Lower leg skin (tissue), 4 donors: Measurements from ENCODE around the gene CA14. TPM values are rescaled to one million over a fixed set of nuclear protein-coding genes. Genes with fewer than 3 reads are reported as not detected.

Experiments
- DNase-seq, 2 donors: peaks; one replicate each; pipeline ENCODE4 v3.0.0-alpha.2; 2019; ENCODE audit warnings: low spot score in 2 of 2
- H3K4me3 ChIP-seq: fragments of 200-600 bp; sonication (generic); 2 replicates; pipeline ENCODE4 v1.5.1; 2017; ENCODE audit warnings: mild to moderate bottlenecking, low read depth; ENCODE audit not compliant: poor library complexity, severe bottlenecking
- POLR2A ChIP-seq, 2 donors: fragments of 450-650 bp; IDR thresholded peaks; one replicate each; pipeline ENCODE4 v1.6.1; 2016 to 2017; ENCODE audit warnings: antibody characterized with exemption in 2 of 2, mild to moderate bottlenecking in 1 of 2, moderate library complexity in 1 of 2
- WGBS, 2 donors: methylation state at CpG; one replicate each; pipeline ENCODE4 v1.1.5; 2018; 5-methylcytosine and 5-hydroxymethylcytosine counted together
- intact Hi-C: fragments of 100-400 bp; cut with DNase I; formaldehyde crosslinking; loops from one replicate; pipeline ENCODE4 v1.15.0; 2023; ENCODE audit warnings: low total_unique reads
- total RNA-seq, 4 donors: library from RNA; depleted of rRNA; stranded (reverse); fragments of >200 nt; gene quantifications; one replicate each; pipeline ENCODE4 v1.1.0, GENCODE V29; 2016
- TF ChIP-seq, protein P1 (sequence below), 3 donors: fragments of 450-650 bp; IDR thresholded peaks; one replicate each; pipeline ENCODE4 v1.5.1; 2016; ENCODE audit warnings: antibody characterized with exemption in 3 of 3, mild to moderate bottlenecking in 3 of 3, moderate library complexity in 2 of 3

The CA14 gene
- total RNA-seq, 4 donors from 2014 or later: 0.30 to 1.8 (median 0.51) TPM

DNA sequence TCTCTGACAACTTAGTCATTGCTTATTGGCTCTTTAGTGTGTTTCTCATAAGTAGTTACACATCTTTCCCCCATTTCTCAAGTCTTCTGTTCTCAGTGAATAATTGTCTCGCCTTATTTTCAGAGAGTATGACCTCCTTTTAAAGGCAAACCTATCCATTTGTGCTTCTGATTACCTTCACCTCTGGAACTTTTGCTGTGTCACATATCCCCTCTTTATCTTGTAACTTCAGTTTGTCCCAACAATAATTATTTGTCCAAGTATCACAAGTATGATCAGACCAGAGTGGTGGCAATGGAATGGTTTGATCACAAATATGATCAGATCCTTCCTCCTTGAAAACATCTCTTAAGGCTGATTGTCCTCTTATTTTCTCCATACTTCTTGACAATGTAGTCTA is 30.8 kb downstream of the CA14 start:
- WGBS, 2 donors: 84 to 97% methylated on average over 1 of the region's 1 CpG
- intact Hi-C loops: no loop called here
- H3K4me3 ChIP-seq: no peak overlapping the region
- TF ChIP-seq, protein P1, sequence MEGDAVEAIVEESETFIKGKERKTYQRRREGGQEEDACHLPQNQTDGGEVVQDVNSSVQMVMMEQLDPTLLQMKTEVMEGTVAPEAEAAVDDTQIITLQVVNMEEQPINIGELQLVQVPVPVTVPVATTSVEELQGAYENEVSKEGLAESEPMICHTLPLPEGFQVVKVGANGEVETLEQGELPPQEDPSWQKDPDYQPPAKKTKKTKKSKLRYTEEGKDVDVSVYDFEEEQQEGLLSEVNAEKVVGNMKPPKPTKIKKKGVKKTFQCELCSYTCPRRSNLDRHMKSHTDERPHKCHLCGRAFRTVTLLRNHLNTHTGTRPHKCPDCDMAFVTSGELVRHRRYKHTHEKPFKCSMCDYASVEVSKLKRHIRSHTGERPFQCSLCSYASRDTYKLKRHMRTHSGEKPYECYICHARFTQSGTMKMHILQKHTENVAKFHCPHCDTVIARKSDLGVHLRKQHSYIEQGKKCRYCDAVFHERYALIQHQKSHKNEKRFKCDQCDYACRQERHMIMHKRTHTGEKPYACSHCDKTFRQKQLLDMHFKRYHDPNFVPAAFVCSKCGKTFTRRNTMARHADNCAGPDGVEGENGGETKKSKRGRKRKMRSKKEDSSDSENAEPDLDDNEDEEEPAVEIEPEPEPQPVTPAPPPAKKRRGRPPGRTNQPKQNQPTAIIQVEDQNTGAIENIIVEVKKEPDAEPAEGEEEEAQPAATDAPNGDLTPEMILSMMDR (IDR thresholded peaks at IDR 0.05): no peak
- no peak for TF ChIP-seq POLR2A (IDR thresholded peaks at IDR 0.05)
- DNase-seq: no peak

DNA sequence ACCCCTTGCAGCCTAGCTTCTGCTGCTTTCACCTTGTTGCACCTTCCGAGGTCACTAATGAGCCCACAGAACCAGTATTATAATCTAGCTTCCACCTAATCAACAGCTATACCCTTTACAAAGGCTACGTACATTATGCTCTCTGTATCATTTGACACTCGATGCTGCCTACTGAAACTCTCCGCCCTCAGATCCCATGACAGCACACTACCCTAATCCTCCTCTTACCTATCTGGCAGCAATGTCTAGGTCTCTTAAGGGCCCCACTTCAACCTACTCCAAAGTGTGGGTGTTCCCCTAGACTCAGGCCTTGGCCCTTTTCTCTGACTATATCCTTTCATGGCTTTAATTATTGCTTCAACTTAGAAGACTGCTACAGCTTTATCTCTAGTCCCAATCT is 31.2 kb downstream of the CA14 start:
- H3K4me3 ChIP-seq: no peak overlapping the region
- TF ChIP-seq POLR2A (IDR thresholded peaks at IDR 0.05): no peak
- TF ChIP-seq, protein P1 (IDR thresholded peaks at IDR 0.05): no peak
- intact Hi-C loops: no loop called here
- WGBS, 2 donors: 94 to 95% methylated on average over 4 of the region's 4 CpGs
- DNase-seq: no peak

DNA sequence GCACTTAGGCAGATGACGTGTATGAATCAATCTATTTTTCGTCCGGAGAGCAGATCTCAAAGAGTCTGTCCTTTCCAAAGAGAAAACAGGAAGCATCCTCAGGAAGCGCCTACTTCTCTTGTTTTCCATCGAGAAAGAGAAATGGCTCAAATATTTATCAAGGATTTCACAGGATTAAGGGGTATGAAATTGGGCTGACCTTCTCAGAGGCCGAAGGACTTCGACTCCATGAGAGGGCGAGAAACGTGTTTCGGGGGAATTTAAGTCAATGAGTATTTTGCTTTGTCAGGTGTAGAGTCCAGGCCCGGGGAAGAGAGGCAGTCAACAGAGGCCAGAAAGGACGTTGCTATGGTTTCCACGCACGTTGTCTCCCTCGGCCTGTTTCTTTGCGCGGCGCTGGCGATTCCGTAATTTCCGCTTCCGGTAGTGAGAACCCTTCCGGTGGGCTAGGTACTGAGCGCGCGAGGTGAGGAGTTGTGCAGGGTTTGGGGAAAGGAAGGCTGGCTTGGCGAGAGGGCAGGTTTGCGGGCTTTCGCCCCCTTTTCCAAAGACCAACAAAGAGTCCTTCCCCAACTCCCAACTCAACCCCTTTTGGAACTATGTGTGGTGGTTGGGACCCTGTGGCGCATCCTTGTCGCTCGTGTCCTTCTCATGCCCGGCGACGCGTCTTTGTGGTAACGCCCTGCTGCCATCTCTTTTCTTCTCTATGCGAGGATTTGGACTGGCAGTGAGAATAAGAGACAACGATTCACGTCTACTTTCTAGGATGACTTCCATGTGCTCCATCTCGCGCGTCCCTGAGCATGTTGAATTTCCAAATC is 36.1 kb downstream of the CA14 start, which contains the start of gene MRPS21:
Gene MRPS21, plus strand, starts transcription at position 429 of the 821 bp plus-strand sequence. CDS start 506 bp downstream, outside the sequence.
- TF ChIP-seq, protein P1 (IDR thresholded peaks at IDR 0.05): no peak
- TF ChIP-seq POLR2A (IDR thresholded peaks at IDR 0.05): peak in 1 of 2 donors; percentile 34
- intact Hi-C loops: no loop called here
- 7 to 8% methylated on average over 43 of the region's 43 CpGs for whole genome bisulfite sequencing, 2 donors
- DNase-seq: peak; percentile 86 to 97
- H3K4me3 ChIP-seq: peak within 1 kb of the TSS; percentile 38

DNA sequence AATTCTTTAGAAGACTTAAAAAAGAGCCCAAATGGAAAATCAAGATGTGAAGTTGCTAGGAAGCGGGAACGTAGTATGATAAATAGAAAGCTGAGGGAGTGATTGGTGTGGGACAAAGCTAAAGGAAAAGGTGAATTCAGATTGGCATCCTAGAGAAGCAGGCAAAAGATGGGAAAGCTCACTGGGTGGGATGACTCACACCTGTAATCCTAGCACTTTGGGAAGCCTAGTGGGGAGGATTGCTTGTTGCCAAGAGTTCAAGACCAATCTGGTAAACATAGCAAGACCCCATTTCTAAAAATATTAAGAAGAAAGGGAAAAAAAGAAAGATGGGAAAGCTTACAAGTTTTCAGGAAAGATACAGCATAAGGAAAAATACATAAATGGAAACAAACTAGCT is 37.9 kb downstream of the CA14 start:
- WGBS, 2 donors: 90 to 99% methylated on average over 2 of the region's 2 CpGs
- DNase-seq: no peak
- intact Hi-C loops: no loop called here
- TF ChIP-seq POLR2A (IDR thresholded peaks at IDR 0.05): no peak
- TF ChIP-seq, protein P1 (IDR thresholded peaks at IDR 0.05): no peak
- no peak overlapping the region for H3K4me3 ChIP-seq

DNA sequence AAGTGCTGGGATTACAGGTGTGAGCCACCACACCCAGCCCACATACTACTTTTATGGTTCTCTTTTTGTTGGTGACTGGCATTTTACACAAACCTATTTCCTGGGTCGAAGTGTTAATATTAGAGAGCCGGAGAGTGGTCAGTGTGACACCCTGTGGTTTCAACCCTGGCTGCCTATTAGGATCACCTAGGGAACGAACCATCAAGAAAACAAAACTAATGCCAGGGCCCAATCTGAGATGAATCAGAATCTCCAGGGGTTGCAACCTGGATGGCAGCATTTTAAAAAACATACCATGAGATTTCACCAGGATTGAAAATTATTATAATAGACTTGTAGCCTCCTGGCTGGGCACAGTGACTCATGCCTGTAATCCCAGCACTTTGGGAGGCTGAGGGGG is 42.1 kb downstream of the CA14 start:
- H3K4me3 ChIP-seq: no peak overlapping the region
- no peak for DNase-seq
- TF ChIP-seq, protein P1 (IDR thresholded peaks at IDR 0.05): no peak
- TF ChIP-seq POLR2A (IDR thresholded peaks at IDR 0.05): no peak
- WGBS, 2 donors: 87 to 90% methylated on average over 3 of the region's 3 CpGs
- intact Hi-C loops: no loop called here
